Pancreas (tissue), 10 donors: ENCODE results near the gene TNIK. TPM values are rescaled to one million over a fixed set of nuclear protein-coding genes. Genes with fewer than 3 reads are reported as not detected.

Experiments used
- ATAC-seq, 4 donors: fragments of 200-7000 bp; cut with Tn5 transposase; one replicate each; pipeline versions ENCODE4 v1.8.0 to v1.9.1; 2020; ENCODE audit warnings: mild to moderate bottlenecking in 4 of 4, moderate library complexity in 4 of 4
- DNase-seq, 6 donors: peaks; one replicate each; pipeline ENCODE4 v3.0.0-alpha.2; 2020
- FAIRE-seq: peaks from 2 replicates; lab custom pipeline; 2012; peaks lifted over from hg19 to GRCh38; lab: Jason Lieb, UNC
- H3K27ac ChIP-seq, 4 donors: fragments of 200-600 bp; sonication (generic); 1 replicate in 3 of 4; 2 replicates in 1 of 4; pipeline versions ENCODE4 v1.5.0 to v1.8.0; 2020
- H3K27me3 ChIP-seq, 4 donors: fragments of 200-600 bp; one replicate each; pipeline ENCODE4 v1.8.0; 2021
- H3K36me3 ChIP-seq, 3 donors: fragments of 200-600 bp; sonication (generic) in 1 of 3; one replicate each; pipeline versions ENCODE4 v1.5.0 to v1.8.0; 2020 to 2021
- H3K4me1 ChIP-seq, 3 donors: fragments of 200-600 bp; one replicate each; pipeline ENCODE4 v1.8.0; 2021
- H3K4me3 ChIP-seq, 4 donors: fragments of 200-600 bp; sonication (generic) in 2 of 4; one replicate each; pipeline versions ENCODE4 v1.5.0 to v1.8.0; 2020 to 2021
- H3K9me3 ChIP-seq, 4 donors: fragments of 200-600 bp; one replicate each; pipeline ENCODE4 v1.8.0; 2021
- WGBS, 2 donors: extraction: QIAGEN DNeasy Blood & Tissue Kit; methylation state at CpG; one replicate each; pipeline ENCODE4 v1.1.7; 2013; 5-methylcytosine and 5-hydroxymethylcytosine counted together
- intact Hi-C, 3 donors: fragments of 100-400 bp; cut with DNase I; formaldehyde crosslinking; loops; one replicate each; pipeline versions ENCODE4 v1.11.1 to v1.14.2; 2022
- polyA plus RNA-seq, 2 donors: library from polyadenylated mRNA; stranded (reverse); fragments of 200-250 nt; gene quantifications; one replicate each; pipeline ENCODE4 v1.2.3, GENCODE V29; 2013
- total RNA-seq, 6 donors: library from RNA; stranded (reverse); fragmentation: NEBNext Ultra II Directional in 4 of 6; extraction: Animal tissue kit (Norgen Biotek cat#: 25700) in 4 of 6; gene quantifications; one replicate each; pipeline versions ENCODE4 v1.2.1 to v1.2.4, GENCODE V29; 2021 to 2023
- TF ChIP-seq, protein P1 (sequence below), 4 donors: fragments of 200-600 bp; sonication (generic) in 3 of 4; IDR thresholded peaks; one replicate each; pipeline versions ENCODE4 v1.5.0 to v1.8.0; 2021; ENCODE audit warnings: antibody characterized with exemption in 4 of 4
- donor health status: healthy with polysubstance abuse.
- donor health status: DM: no; HTN: no; CAD: no; lungs with moderate emphysema.
- donor health status: DM: no; HTN: no; CAD: no.
- donor health status: control.
- donor health status: control.
- donor health status: Bipolar disorder and iron deficiency.
- donor health status: DM: yes; HTN: yes; CAD: no.
- donor health status: DM: no; HTN: no; CAD: no.
- donor health status: DM: no; HTN: no; CAD: no.
- donor health status: DM: yes; HTN: yes; CAD: no.

Gene TNIK
- total and polyA plus RNA-seq, 8 donors = 3.5 to 13.6 (median 5.8) TPM

DNA sequence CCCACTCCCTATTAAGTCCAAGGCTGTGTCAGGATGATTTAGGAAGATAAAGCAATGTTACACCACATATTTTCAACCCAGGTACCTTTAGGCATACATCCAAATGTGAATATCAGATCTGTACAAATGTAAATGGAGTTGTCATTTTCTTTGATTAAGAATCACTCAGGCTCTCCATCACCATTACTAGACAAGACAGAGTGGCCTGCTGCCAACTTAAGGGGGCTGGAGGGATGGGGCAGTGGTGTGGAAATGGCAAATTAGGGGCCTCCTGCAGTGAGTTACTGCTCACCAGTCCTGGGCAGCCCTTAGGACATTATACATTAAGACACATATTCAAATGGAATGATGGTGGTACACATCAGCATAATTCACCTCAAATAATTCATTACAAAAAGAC, 211.0 kb downstream of the TNIK start:
- ATAC-seq (no peak), DNase-seq (no peak), FAIRE-seq (no peak)
- H3K9me3 ChIP-seq = no peaks in the 10 kb centered on the region
- TF ChIP-seq, protein P1, sequence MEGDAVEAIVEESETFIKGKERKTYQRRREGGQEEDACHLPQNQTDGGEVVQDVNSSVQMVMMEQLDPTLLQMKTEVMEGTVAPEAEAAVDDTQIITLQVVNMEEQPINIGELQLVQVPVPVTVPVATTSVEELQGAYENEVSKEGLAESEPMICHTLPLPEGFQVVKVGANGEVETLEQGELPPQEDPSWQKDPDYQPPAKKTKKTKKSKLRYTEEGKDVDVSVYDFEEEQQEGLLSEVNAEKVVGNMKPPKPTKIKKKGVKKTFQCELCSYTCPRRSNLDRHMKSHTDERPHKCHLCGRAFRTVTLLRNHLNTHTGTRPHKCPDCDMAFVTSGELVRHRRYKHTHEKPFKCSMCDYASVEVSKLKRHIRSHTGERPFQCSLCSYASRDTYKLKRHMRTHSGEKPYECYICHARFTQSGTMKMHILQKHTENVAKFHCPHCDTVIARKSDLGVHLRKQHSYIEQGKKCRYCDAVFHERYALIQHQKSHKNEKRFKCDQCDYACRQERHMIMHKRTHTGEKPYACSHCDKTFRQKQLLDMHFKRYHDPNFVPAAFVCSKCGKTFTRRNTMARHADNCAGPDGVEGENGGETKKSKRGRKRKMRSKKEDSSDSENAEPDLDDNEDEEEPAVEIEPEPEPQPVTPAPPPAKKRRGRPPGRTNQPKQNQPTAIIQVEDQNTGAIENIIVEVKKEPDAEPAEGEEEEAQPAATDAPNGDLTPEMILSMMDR (IDR thresholded peaks at IDR 0.05) = no peak
- H3K27ac ChIP-seq = no peak overlapping the region
- no peaks in the 10 kb centered on the region for H3K36me3 ChIP-seq
- H3K4me1 ChIP-seq = peaks cover 0 to 3% (median 0%) of the 10 kb centered on the region in 3 donors
- no peak overlapping the region for H3K4me3 ChIP-seq
- intact Hi-C loops = no loop called here
- no peaks in the 10 kb centered on the region for H3K27me3 ChIP-seq

- no peaks in the 10 kb centered on the region for H3K36me3 ChIP-seq
- H3K4me3 ChIP-seq = no peak overlapping the region
- DNase-seq (no peak), FAIRE-seq (no peak), ATAC-seq (no peak)
- 64 to 77% methylated on average over 4 of the region's 4 CpGs for WGBS, 2 donors
- no peaks in the 10 kb centered on the region for H3K27me3 ChIP-seq
- H3K4me1 ChIP-seq = peaks cover 0 to 3% (median 0%) of the 10 kb centered on the region in 3 donors
- TF ChIP-seq, protein P1 (IDR thresholded peaks at IDR 0.05) = no peak
- no peaks in the 10 kb centered on the region for H3K9me3 ChIP-seq
- intact Hi-C loops = no loop called here
- no peak overlapping the region for H3K27ac ChIP-seq
These were observed 211.6 kb downstream of the TNIK start for GRCh38 chr3:171248426-171249111.

GRCh38 chr3:171245796-171246765, 214.1 kb downstream of the TNIK start:
- H3K27me3 ChIP-seq = no peaks in the 10 kb centered on the region
- H3K36me3 ChIP-seq = no peaks in the 10 kb centered on the region
- H3K4me3 ChIP-seq = no peak overlapping the region
- no peaks in the 10 kb centered on the region for H3K9me3 ChIP-seq
- FAIRE-seq (no peak), DNase-seq (no peak), ATAC-seq (no peak)
- H3K4me1 ChIP-seq = peaks cover 0 to 3% (median 0%) of the 10 kb centered on the region in 3 donors
- no peak overlapping the region for H3K27ac ChIP-seq
- WGBS, 2 donors = 81 to 90% methylated on average over 4 of the region's 4 CpGs
- intact Hi-C loops = no loop called here
- TF ChIP-seq, protein P1 (IDR thresholded peaks at IDR 0.05) = no peak

- intact Hi-C loops = no loop called here
- Histone ChIP-seq H3K4me1 (no peaks in the 10 kb centered on the region), H3K36me3 (no peaks in the 10 kb centered on the region), H3K27me3 (no peaks in the 10 kb centered on the region), H3K9me3 (no peaks in the 10 kb centered on the region), H3K4me3 (no peak overlapping the region), H3K27ac (no peak overlapping the region)
- DNase-seq = no peak
- no peak for FAIRE-seq
- no peak for ATAC-seq
- 16 to 37% methylated on average over 2 of the region's 2 CpGs for WGBS, 2 donors
- TF ChIP-seq, protein P1 (IDR thresholded peaks at IDR 0.05) = no peak
These were observed 217.3 kb downstream of the TNIK start for GRCh38 chr3:171242951-171243350.
